HCT116 (cell line): ENCODE measurements around the gene FCN3.

Source experiments
- CEBPB ChIP-seq: IDR thresholded peaks from 2 replicates; pipeline ENCODE4 v1.6.1; 2012; ENCODE audit warnings: low read depth
- CTCF ChIP-seq, 3 experiments: fragments of 200-600 bp in 1 of 3; sonication (generic) in 1 of 3; IDR thresholded peaks in 2 of 3; conservative IDR thresholded peaks in 1 of 3; 2 replicates each; pipeline ENCODE4 v1.5.1; 2012 to 2017; ENCODE audit warnings: low read depth in 2 of 3, low read length in 2 of 3, antibody characterized with exemption in 1 of 3, borderline replicate concordance in 1 of 3, control low read depth in 1 of 3, mild to moderate bottlenecking in 1 of 3, mixed read lengths in 1 of 3, mixed run types in 1 of 3, moderate library complexity in 1 of 3; ENCODE audit not compliant: insufficient read depth in 1 of 3
- EGR1 ChIP-seq: IDR thresholded peaks from 2 replicates; pipeline ENCODE4 v1.6.1; 2012; ENCODE audit warnings: low read depth
- EZH2 ChIP-seq: fragments of 200-600 bp; sonication (generic); IDR thresholded peaks from 2 replicates; pipeline ENCODE4 v1.6.1; 2017; ENCODE audit warnings: antibody characterized with exemption, mixed run types
- POLR2AphosphoS5 ChIP-seq: IDR thresholded peaks from 2 replicates; pipeline ENCODE4 v1.6.1; 2011; ENCODE audit warnings: mild to moderate bottlenecking, low read depth, low read length, moderate library complexity
- RAD21 ChIP-seq: IDR thresholded peaks from 2 replicates; pipeline ENCODE4 v1.6.1; 2012; ENCODE audit warnings: low read depth, mild to moderate bottlenecking
- REST ChIP-seq: IDR thresholded peaks from 2 replicates; pipeline ENCODE4 v1.6.1; 2012; ENCODE audit warnings: low read depth
- SIN3A ChIP-seq: IDR thresholded peaks from 2 replicates; pipeline ENCODE4 v1.6.1; 2012; ENCODE audit warnings: low read depth
- SRF ChIP-seq: IDR thresholded peaks from 2 replicates; pipeline ENCODE4 v1.6.1; 2012; ENCODE audit warnings: low read depth
- TCF7L2 ChIP-seq: IDR thresholded peaks from 2 replicates; pipeline ENCODE4 v1.7.0; 2011; ENCODE audit warnings: borderline replicate concordance, inconsistent platforms; ENCODE audit not compliant: insufficient read depth, insufficient read length; ENCODE audit errors: extremely low read depth
- YY1 ChIP-seq: IDR thresholded peaks from 2 replicates; pipeline ENCODE4 v1.6.1; 2011; ENCODE audit warnings: low read length, low read depth, moderate library complexity, mild to moderate bottlenecking; ENCODE audit not compliant: insufficient replicate concordance; ENCODE audit errors: extremely low read depth
- ZNF274 ChIP-seq: fragments of 200-500 bp; sonication (Bioruptor generic); IDR thresholded peaks from 2 replicates; pipeline ENCODE4 v1.6.1; 2014; ENCODE audit warnings: mild to moderate bottlenecking, low read depth, low read length, inconsistent platforms

- TF ChIP-seq CTCF (IDR thresholded peaks at IDR 0.05 in 2 of 3, conservative IDR thresholded peaks at IDR 0.05 in 1 of 3; ENCODE audit: borderline replicate concordance in 1 of 3, insufficient read depth in 1 of 3, low read depth in 2 of 3, low read length in 2 of 3) = no peak
- no peak for TF ChIP-seq POLR2AphosphoS5
- TF ChIP-seq YY1 = no peak
- no peak for TF ChIP-seq ZNF274
- no peak for TF ChIP-seq SRF
- no peak for TF ChIP-seq EZH2
- no peak for TF ChIP-seq SIN3A
- TF ChIP-seq EGR1 = no peak
- no peak for TF ChIP-seq RAD21
- no peak for TF ChIP-seq TCF7L2
- no peak for TF ChIP-seq REST
- TF ChIP-seq CEBPB = no peak
These were observed 43.8 kb downstream of the FCN3 start for GRCh38 chr1:27330786-27331185.
